Common myeloid progenitor, CD34-positive (primary cell): Measurements from ENCODE around the gene ANKUB1.

Experiments
- CTCF ChIA-PET: fragments of 350-600 bp; sonication (Branson Sonifier 250); formaldehyde crosslinking; loops from one replicate; lab custom pipeline; 2021; ENCODE audit warnings: antibody characterized with exemption; lab: Charles Lee
- POLR2A ChIA-PET: fragments of 350-600 bp; sonication (Branson Sonifier 250); formaldehyde crosslinking; loops from one replicate; lab custom pipeline; 2021; ENCODE audit warnings: antibody characterized with exemption; lab: Charles Lee
- DNase-seq, 3 donors: peaks; one replicate each; pipeline versions ENCODE4 v3.0.0 to v3.0.0-alpha.2; 2013
- H3K27ac ChIP-seq, 2 experiments: 1 replicate in 1 of 2; 2 replicates in 1 of 2; pipeline ENCODE4 v1.7.0; 2013; ENCODE audit warnings: inconsistent platforms in 2 of 2, low read length in 2 of 2, mild to moderate bottlenecking in 2 of 2, low read depth in 1 of 2, moderate library complexity in 1 of 2; ENCODE audit not compliant: severe bottlenecking in 2 of 2, insufficient read depth in 1 of 2, poor library complexity in 1 of 2
- H3K27me3 ChIP-seq, 5 experiments: replicated peaks in 2 of 5; 1 replicate in 3 of 5; 2 replicates in 2 of 5; pipeline versions ENCODE4 v1.6.1 to v1.7.0; 2013; ENCODE audit warnings: low read length in 4 of 5, mild to moderate bottlenecking in 2 of 5, moderate library complexity in 2 of 5, inconsistent platforms in 1 of 5; ENCODE audit not compliant: insufficient read depth in 5 of 5, control insufficient read depth in 4 of 5
- H3K36me3 ChIP-seq, 4 experiments: 1 replicate in 2 of 4; 2 replicates in 2 of 4; pipeline versions ENCODE4 v1.6.1 to v1.7.0; 2013; ENCODE audit warnings: low read length in 3 of 4, control low read depth in 1 of 4, mild to moderate bottlenecking in 1 of 4; ENCODE audit not compliant: control insufficient read depth in 4 of 4, insufficient read depth in 4 of 4
- H3K4me1 ChIP-seq, 4 experiments: 1 replicate in 3 of 4; 2 replicates in 1 of 4; pipeline versions ENCODE4 v1.6.1 to v1.7.1; 2013; ENCODE audit warnings: low read length in 3 of 4, mild to moderate bottlenecking in 3 of 4, control low read depth in 1 of 4, inconsistent platforms in 1 of 4, moderate library complexity in 1 of 4; ENCODE audit not compliant: control insufficient read depth in 4 of 4, insufficient read depth in 4 of 4; ENCODE audit errors: control extremely low read depth in 1 of 4
- H3K4me3 ChIP-seq, 7 experiments: 1 replicate in 4 of 7; 2 replicates in 3 of 7; pipeline versions ENCODE4 v1.5.1 to v1.7.0; 2013; ENCODE audit warnings: mild to moderate bottlenecking in 7 of 7, low read length in 6 of 7, moderate library complexity in 6 of 7, inconsistent platforms in 2 of 7, low read depth in 2 of 7, control low read depth in 1 of 7; ENCODE audit not compliant: insufficient read depth in 4 of 7, control insufficient read depth in 1 of 7; ENCODE audit errors: extremely low read depth in 1 of 7
- H3K9me3 ChIP-seq, 5 experiments: 1 replicate in 4 of 5; 2 replicates in 1 of 5; pipeline versions ENCODE4 v1.6.1 to v1.7.1; 2013; ENCODE audit warnings: low read length in 4 of 5, mild to moderate bottlenecking in 2 of 5, inconsistent platforms in 1 of 5, low read depth in 1 of 5, moderate library complexity in 1 of 5; ENCODE audit not compliant: control insufficient read depth in 4 of 5, insufficient read depth in 2 of 5; ENCODE audit errors: control extremely low read depth in 1 of 5
- WGBS: methylation state at CpG from one replicate; pipeline ENCODE4 v1.1.5; 2013; ENCODE audit not compliant: insufficient coverage; 5-methylcytosine and 5-hydroxymethylcytosine counted together

Gene ANKUB1

GRCh38 chr3:149767720-149768119 lies 24.6 kb downstream of the ANKUB1 start:
- DNase-seq: no peak
- WGBS: 100% methylated on average over 2 of the region's 6 CpGs
- ChIA-PET POLR2A (interaction anchor here (1.6 kb wide), 1 partner anchor 15 kb away, joined by 4 read pairs; the partner anchor contains the start of gene COMMD2), CTCF (interaction anchor here (0.6 to 12.7 kb wide), 8 partner anchors 9 to 458 kb away, joined by 3 to 125 read pairs (median 4); no protein-coding TSS in a partner anchor)
- H3K4me1 ChIP-seq: no peaks in the 10 kb centered on the region
- H3K36me3 ChIP-seq: no peaks in the 10 kb centered on the region
- no peak overlapping the region for H3K27ac ChIP-seq
- H3K4me3 ChIP-seq: no peak overlapping the region
- H3K9me3 ChIP-seq: no peaks in the 10 kb centered on the region
- no peaks in the 10 kb centered on the region for H3K27me3 ChIP-seq

- H3K4me1 ChIP-seq: no peaks in the 10 kb centered on the region
- H3K9me3 ChIP-seq: no peaks in the 10 kb centered on the region
- peak; percentile 46 to 73 (median 69) for DNase-seq
- no peak overlapping the region for H3K4me3 ChIP-seq
- POLR2A ChIA-PET: interaction anchor here (0.9 to 1.6 kb wide), 2 partner anchors 13 to 42 kb away, joined by 3 to 4 read pairs; partner anchors contain the start of gene COMMD2
- H3K27me3 ChIP-seq: no peaks in the 10 kb centered on the region
- WGBS: 100% methylated on average over 1 of the region's 2 CpGs
- H3K36me3 ChIP-seq: no peaks in the 10 kb centered on the region
- CTCF ChIA-PET: interaction anchor here (0.8 to 12.7 kb wide), 17 partner anchors 9 to 418 kb away, joined by 3 to 125 read pairs (median 4); no protein-coding TSS in a partner anchor
- no peak overlapping the region for H3K27ac ChIP-seq
These were observed 26.5 kb downstream of the ANKUB1 start for GRCh38 chr3:149765762-149766334.

GRCh38 chr3:149764302-149764701 lies 28.1 kb downstream of the ANKUB1 start:
- H3K27me3 ChIP-seq: no peaks in the 10 kb centered on the region
- POLR2A ChIA-PET: interaction anchor here (0.6 kb wide), 1 partner anchor 9 kb away, joined by 10 read pairs; no protein-coding TSS in a partner anchor
- H3K4me3 ChIP-seq: no peak overlapping the region
- no CpG with 5 or more reads among the region's 1 CpG for WGBS
- H3K9me3 ChIP-seq: no peaks in the 10 kb centered on the region
- DNase-seq: no peak
- H3K27ac ChIP-seq: no peak overlapping the region
- CTCF ChIA-PET: interaction anchor here (2.6 to 12.7 kb wide), 2 partner anchors 9 to 44 kb away, joined by 9 to 125 read pairs; no protein-coding TSS in a partner anchor
- no peaks in the 10 kb centered on the region for H3K36me3 ChIP-seq
- H3K4me1 ChIP-seq: no peaks in the 10 kb centered on the region

- no peak overlapping the region for H3K27ac ChIP-seq
- H3K27me3 ChIP-seq: no peaks in the 10 kb centered on the region
- H3K4me3 ChIP-seq: no peak overlapping the region
- DNase-seq: no peak
- no peaks in the 10 kb centered on the region for H3K4me1 ChIP-seq
- POLR2A ChIA-PET: no interaction called here
- no peaks in the 10 kb centered on the region for H3K9me3 ChIP-seq
- H3K36me3 ChIP-seq: no peaks in the 10 kb centered on the region
- WGBS: 100% methylated on average over 3 of the region's 3 CpGs
- CTCF ChIA-PET: interaction anchor here (1.1 to 12.7 kb wide), 5 partner anchors 7 to 269 kb away, joined by 3 to 125 read pairs (median 9); no protein-coding TSS in a partner anchor
These were observed 28.7 kb downstream of the ANKUB1 start for GRCh38 chr3:149763565-149764195.

GRCh38 chr3:149753717-149754116 lies 38.6 kb downstream of the ANKUB1 start:
- H3K9me3 ChIP-seq: no peaks in the 10 kb centered on the region
- POLR2A ChIA-PET: no interaction called here
- CTCF ChIA-PET: no interaction called here
- no peak for DNase-seq
- no peaks in the 10 kb centered on the region for H3K27me3 ChIP-seq
- H3K4me3 ChIP-seq: no peak overlapping the region
- peaks cover 4 to 18% (median 5%) of the 10 kb centered on the region in 4 experiments for H3K4me1 ChIP-seq
- no peak overlapping the region for H3K27ac ChIP-seq
- H3K36me3 ChIP-seq: peaks cover 0 to 17% (median 6%) of the 10 kb centered on the region in 4 experiments

- Histone ChIP-seq H3K27ac (peak overlapping the region in 1 of 2 experiments; percentile 79), H3K27me3 (no peaks in the 10 kb centered on the region), H3K4me1 (peaks cover 4 to 18% (median 5%) of the 10 kb centered on the region in 4 experiments), H3K36me3 (peaks cover 5 to 22% (median 14%) of the 10 kb centered on the region in 4 experiments), H3K4me3 (peak overlapping the region; percentile 72 to 98 (median 95)), H3K9me3 (no peaks in the 10 kb centered on the region)
- DNase-seq: no peak
- CTCF ChIA-PET: interaction anchor here (0.7 to 2.2 kb wide), 8 partner anchors 8 to 246 kb away, joined by 3 to 12 read pairs (median 3); no protein-coding TSS in a partner anchor
- POLR2A ChIA-PET: interaction anchor here (1.7 kb wide), 1 partner anchor 14 kb away, joined by 4 read pairs; no protein-coding TSS in a partner anchor
These were observed 39.6 kb downstream of the ANKUB1 start for GRCh38 chr3:149752788-149753136.
